GM21526 (cell line): ENCODE measurements around the gene THSD7A.
A peak's percentile ranks its signal among the peaks of the same experiment; 100 is the strongest.

ENCODE experiments used
- ATAC-seq: cut with Tn5 transposase; IDR thresholded peaks from one replicate; pipeline ENCODE4 v1.9.1; 2021; ENCODE audit warnings: moderate library complexity; ENCODE audit not compliant: unreplicated experiment, low FRiP score

Gene THSD7A

GRCh38 chr7:11642841-11643240 lies 189.2 kb downstream of the THSD7A start:
- ATAC-seq, result no peak

- ATAC-seq, result no peak
Observed at GRCh38 chr7:11642276-11642675, 189.7 kb downstream of the THSD7A start.

- ATAC-seq, result no peak
Observed at GRCh38 chr7:11638011-11638774, 193.8 kb downstream of the THSD7A start.

GRCh38 chr7:11636274-11636673 lies 195.7 kb downstream of the THSD7A start:
- no peak for ATAC-seq

- no peak for ATAC-seq
Observed at GRCh38 chr7:11633310-11633709, 198.7 kb downstream of the THSD7A start.

GRCh38 chr7:11630355-11630754 lies 201.6 kb downstream of the THSD7A start:
- no peak for ATAC-seq

GRCh38 chr7:11625669-11626068 lies 206.3 kb downstream of the THSD7A start:
- ATAC-seq, result no peak

DNA sequence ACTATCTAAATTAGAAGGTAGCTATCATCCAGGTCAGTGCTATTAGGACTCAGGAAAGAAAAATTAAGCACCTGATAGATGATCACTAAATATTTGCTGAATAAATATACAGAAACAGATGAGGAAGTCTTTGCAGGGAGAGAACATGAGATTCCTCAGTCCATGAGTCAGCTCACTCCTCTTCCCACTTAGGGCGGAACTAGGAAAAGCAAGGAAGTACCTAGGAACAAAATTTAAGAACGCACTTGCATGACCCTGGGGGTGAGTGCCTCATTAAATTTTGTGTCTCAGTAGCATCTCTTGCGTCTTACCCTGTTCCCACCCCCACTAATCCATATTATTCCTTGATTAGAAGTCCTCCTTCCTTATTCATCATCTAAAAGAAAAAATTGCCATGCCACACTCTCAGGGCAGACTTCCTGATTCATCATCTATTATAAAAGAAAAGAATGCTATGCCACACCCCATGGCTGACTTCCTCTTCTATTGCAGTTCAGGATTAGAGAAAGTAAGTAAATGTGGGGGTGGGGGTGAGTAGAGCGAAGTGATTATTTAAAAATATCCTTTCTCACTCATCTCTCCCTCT lies 208.8 kb downstream of the THSD7A start:
- no peak for ATAC-seq

DNA sequence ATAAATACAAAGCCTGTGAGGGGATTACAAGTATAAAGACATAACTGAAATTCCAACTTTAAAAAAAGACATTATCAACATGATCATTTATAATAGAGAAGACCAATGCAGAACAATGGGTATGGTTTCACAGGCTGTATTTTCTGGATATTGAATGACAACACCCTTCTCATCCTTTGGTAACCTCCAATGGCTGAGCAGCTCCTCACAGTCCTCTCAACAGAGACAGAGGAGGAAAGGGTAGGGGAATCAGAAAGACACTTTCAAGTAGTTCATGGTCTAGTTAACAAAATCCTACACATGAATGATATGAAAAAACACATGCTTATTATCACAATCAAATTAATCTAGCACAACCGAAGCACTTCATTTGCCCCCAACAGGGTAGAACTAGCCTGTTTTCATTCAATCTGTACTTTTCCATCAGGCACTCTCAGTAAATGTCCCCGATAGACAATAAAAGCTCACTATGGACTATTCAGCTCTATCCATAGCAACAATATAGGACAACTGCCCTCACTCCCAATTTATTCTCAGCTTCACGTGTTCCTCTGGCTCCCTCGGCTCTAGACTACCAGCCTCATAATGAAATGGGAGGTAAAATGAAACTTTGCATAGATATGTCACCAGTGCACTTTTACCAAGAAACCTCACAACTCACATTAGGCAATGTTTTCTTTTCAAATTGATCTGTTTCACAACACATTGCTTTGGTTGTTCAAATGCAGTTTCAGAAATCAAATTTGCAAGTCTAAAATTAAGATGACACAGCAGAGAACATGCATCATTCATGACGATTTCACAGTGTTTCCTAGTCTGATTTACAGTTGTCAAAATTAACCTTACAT lies 211.4 kb downstream of the THSD7A start:
- no peak for ATAC-seq

DNA sequence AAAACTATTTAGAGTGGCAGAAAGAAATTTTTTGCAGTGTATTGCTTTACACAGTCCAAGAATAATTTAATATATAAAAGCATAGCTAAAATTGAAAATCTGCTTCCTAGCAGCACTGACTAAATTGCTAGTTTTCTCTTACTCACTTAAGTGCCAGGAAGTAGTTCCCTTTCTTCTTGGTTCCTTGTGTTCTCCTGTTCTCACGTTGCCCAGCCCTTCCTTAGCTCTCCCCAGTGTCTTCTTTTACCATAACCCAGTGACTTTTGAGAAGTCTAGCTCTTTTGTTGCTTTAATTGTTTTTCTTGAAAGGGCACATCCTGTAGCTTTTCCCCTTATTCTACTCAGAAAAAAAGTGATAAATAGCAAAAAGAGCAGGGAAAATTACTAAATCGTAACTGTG lies 215.5 kb downstream of the THSD7A start:
- no peak for ATAC-seq

DNA sequence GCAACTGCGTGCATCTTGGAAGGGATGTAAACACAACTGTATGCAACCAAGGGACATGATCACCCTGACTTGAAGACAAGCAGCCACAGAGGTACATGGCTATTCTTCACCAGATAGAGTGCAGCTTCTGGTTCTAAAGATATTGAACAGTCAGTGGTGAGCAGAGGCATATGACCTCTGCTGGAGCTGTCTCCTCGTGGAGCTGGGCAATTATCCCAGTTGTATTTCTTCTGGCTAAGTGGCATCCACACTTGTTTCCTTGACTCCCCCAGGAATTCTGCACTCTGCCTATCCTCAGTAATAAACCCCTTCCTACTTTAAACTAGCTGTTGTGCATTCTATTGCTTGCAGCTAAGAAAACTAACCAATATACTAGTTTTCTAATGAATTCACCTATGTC lies 216.8 kb downstream of the THSD7A start:
- ATAC-seq, result no peak

DNA sequence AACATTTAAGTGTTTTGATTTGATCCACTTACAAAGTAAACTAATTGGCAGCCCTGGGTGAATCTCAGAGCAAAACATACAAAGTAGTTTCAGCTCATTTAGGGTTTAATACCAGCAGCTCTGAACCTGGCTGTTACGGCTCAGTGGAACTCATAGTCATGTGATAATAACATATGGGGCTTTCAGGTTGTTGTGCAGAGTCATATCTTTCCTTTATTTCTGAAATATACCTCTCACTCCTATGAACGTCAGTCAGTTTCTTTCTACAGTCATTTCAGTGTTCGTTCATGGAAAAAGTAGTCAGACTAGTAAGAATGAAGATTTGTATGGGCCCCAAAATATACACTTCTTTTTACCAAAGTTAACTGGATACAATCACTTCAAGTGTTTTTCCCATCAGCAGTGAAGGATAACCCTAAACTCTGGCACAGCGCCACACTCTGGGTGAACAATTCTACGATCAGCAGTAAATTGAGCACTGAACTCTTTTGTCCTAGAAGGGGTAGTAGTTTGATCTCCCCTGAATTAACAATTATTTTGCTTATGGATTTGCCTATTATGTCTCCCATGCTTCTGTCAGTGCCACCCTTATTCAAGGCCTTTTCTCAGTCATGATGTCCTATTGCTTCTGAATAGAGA lies 218.6 kb downstream of the THSD7A start:
- peak; percentile 88 for ATAC-seq

GRCh38 chr7:11612737-11613136 lies 219.3 kb downstream of the THSD7A start:
- ATAC-seq, result no peak

GRCh38 chr7:11609096-11609670 lies 222.8 kb downstream of the THSD7A start:
- no peak for ATAC-seq

DNA sequence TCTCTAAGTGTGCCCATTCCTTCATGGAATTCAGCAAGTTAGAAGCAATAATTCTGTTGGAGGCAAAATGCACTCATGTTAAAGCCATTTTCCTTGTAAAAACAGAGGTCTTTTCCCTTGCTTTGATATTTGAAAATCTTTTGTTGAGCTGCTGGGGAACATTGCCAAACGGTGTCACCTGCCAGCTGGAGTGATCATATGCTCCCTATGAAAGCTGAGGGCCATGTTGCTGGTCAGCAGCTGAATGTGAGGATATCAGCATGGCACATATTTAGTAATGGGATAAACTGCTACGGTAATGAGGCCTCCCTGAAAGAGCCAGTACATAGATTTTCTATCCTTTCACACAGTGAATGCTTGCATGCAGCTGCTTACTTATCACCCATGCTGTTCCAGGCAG lies 224.3 kb downstream of the THSD7A start:
- ATAC-seq, result no peak

- ATAC-seq, result no peak
Observed at GRCh38 chr7:11605749-11606148, 226.2 kb downstream of the THSD7A start.

DNA sequence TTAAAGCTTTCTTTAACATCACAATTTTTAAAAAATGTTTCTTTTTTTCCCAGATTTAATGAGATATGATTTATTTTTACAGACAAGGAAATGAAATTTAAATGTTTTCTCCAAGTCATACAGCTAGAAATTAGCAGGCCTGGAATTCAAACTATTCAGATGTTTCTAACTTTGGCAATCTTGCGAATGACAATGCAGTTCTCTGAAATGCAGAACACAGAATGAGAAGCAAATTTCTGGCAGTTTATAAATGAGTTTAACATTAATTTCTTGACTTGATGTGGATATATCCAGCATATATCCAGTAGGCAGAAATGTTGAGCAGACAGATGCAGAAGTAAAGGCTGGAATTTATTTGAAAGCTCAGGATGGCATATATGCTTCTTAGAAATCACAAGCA lies 227.5 kb downstream of the THSD7A start:
- no peak for ATAC-seq

DNA sequence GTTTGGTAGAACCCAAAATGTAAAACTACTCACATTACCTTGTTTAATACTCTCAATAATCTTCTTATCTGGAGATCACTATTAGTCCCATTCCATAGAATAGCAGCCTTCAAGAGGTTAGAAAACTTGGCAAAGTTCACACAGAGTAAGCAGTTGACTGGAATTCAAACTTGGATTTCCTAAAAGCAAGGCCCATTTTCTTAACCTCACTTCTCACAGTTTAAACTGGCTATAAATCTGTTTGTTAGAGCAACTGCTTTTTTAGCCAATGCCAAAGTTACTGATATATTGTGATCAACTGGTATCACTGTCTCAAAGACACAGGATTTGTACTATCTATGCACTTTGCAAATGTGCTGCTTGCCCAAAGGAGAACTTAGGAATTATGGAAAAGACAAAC lies 230.2 kb downstream of the THSD7A start:
- ATAC-seq, result no peak

DNA sequence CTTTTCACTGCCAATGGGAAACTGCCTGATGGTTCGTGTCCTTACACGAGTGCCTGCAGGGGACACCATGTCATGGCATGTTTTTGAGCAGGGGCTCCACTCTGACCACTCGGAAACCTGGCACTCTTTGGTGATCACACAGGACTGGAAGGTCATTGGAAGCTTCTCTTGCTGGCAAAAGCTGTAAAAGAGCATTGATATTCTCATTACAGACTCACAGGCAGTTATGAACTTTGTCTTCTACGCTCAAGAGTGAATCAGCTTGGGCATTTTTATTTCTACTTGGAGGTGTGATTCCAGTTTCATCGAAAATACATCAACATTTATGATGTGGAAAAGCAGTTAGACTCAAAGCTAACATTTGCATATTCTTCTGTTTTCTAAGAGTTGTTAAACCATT lies 238.7 kb downstream of the THSD7A start:
- ATAC-seq, result no peak

DNA sequence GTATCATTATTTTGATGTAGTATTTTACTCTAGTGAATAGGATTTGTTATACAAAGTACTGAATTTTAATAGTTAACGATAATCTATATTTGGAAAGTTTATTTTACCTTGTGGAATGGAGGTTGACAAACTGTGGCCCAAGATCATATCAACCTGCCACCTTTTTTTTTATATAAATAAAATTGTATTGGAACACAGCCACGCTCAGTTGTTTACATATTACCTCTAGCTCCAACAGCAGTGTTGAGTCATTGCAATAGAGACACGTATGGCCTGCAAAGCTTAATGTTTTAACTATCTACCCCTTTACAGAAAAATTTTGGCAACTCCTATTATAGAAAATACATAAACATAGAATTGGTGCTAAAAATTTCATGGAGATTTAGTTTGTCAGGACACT lies 239.3 kb downstream of the THSD7A start:
- ATAC-seq, result no peak

- no peak for ATAC-seq
Observed at GRCh38 chr7:11591943-11592342, 240.1 kb downstream of the THSD7A start.
